ENCODE data around the gene WWC1.

WWC1 gene

DNA sequence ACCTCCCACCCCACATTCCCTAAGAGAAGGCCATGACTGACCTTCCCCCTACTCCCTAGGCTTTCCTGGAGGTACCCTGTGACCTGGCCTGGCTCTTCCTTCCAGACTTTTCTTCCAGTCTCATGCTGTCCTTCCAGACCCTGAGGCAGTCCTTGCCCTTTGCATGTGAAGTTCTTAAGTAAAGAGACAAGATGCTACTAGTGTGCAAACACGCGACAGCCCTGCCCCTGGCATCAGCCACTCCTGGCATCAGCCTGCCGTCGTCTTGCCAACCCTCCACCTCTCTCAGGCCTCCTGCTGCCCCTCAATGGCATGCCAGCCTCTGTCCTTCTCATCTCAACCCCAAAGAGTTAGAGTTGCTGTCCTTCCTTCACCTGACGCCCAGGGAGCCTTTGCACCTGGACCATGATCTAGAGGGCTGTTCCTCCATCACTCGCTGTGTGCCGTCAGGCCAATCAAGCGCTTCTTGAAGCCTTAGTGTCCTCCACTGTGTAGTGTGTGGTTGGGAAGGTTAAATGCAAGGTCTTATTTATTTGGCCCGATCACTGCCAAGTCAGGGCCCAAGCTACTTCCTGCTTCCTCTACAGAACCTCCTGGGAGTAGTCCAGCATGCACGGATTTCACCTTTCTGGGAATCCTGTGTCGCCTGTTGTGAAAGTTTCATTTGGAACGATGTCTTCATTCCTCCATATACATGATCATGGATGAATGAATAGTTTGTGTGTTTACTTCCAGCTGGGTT, 61.9 kb downstream of the WWC1 start:
- no peak overlapping the region for H3K4me3 Mint-ChIP-seq

GRCh38 chr5:168354397-168354796, 63.0 kb downstream of the WWC1 start:
- no peak for DNase-seq
- TF ChIP-seq, protein P1, sequence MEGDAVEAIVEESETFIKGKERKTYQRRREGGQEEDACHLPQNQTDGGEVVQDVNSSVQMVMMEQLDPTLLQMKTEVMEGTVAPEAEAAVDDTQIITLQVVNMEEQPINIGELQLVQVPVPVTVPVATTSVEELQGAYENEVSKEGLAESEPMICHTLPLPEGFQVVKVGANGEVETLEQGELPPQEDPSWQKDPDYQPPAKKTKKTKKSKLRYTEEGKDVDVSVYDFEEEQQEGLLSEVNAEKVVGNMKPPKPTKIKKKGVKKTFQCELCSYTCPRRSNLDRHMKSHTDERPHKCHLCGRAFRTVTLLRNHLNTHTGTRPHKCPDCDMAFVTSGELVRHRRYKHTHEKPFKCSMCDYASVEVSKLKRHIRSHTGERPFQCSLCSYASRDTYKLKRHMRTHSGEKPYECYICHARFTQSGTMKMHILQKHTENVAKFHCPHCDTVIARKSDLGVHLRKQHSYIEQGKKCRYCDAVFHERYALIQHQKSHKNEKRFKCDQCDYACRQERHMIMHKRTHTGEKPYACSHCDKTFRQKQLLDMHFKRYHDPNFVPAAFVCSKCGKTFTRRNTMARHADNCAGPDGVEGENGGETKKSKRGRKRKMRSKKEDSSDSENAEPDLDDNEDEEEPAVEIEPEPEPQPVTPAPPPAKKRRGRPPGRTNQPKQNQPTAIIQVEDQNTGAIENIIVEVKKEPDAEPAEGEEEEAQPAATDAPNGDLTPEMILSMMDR (IDR thresholded peaks at IDR 0.05): no peak
- H3K4me1 Mint-ChIP-seq: peaks cover 29% of the 10 kb centered on the region
- H3K4me3 Mint-ChIP-seq: no peak overlapping the region
- no peaks in the 10 kb centered on the region for H3K36me3 Mint-ChIP-seq (ENCODE audit: low read depth)
- H3K9me3 Mint-ChIP-seq: no peaks in the 10 kb centered on the region
- H3K27me3 Mint-ChIP-seq (ENCODE audit: low read depth, poor library complexity): peaks cover 21% of the 10 kb centered on the region
- H3K27ac Mint-ChIP-seq: no peak overlapping the region

More for the DNA sequence above, 61.9 kb downstream of the WWC1 start:
- H3K27me3 Mint-ChIP-seq (ENCODE audit: low read depth, poor library complexity): peaks cover 19% of the 10 kb centered on the region
- H3K36me3 Mint-ChIP-seq (ENCODE audit: low read depth): no peaks in the 10 kb centered on the region
- TF ChIP-seq, protein P1 (IDR thresholded peaks at IDR 0.05): no peak
- H3K9me3 Mint-ChIP-seq: no peaks in the 10 kb centered on the region
- H3K27ac Mint-ChIP-seq: no peak overlapping the region
- H3K4me1 Mint-ChIP-seq: peaks cover 29% of the 10 kb centered on the region
- DNase-seq: no peak

DNA sequence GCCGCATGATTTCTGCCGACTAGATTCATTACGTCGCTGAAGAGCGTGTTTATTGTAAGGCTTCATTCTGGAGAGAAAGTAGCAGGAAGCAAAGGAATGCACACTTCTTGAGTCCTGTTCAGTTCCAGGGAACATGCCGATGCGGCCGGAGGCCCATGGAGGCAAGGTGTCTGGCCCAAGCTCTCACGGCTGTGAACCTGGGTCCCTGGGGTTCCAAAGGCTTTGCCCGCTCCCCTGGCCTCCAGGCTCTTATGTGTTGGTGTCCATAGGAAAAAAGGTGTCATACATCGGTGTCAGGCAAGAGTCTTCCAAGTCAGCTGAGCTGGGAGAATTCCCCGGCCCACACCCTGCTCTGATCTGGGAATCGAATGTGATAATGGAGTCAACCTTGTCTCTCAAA, 64.7 kb downstream of the WWC1 start:
- no peaks in the 10 kb centered on the region for H3K9me3 Mint-ChIP-seq
- TF ChIP-seq, protein P1 (IDR thresholded peaks at IDR 0.05): no peak
- DNase-seq: no peak
- H3K27me3 Mint-ChIP-seq (ENCODE audit: low read depth, poor library complexity): peaks cover 23% of the 10 kb centered on the region
- peaks cover 29% of the 10 kb centered on the region for H3K4me1 Mint-ChIP-seq
- no peak overlapping the region for H3K4me3 Mint-ChIP-seq
- H3K36me3 Mint-ChIP-seq (ENCODE audit: low read depth): no peaks in the 10 kb centered on the region
- peak overlapping the region; percentile 29 for H3K27ac Mint-ChIP-seq

- Mint-ChIP-seq H3K4me3 (no peak overlapping the region), H3K9me3 (no peaks in the 10 kb centered on the region), H3K27ac (no peak overlapping the region), H3K27me3 (ENCODE audit: low read depth, poor library complexity) (peaks cover 24% of the 10 kb centered on the region), H3K36me3 (ENCODE audit: low read depth) (no peaks in the 10 kb centered on the region), H3K4me1 (peaks cover 29% of the 10 kb centered on the region)
- TF ChIP-seq, protein P1 (IDR thresholded peaks at IDR 0.05): no peak
- no peak for DNase-seq
These were observed 65.1 kb downstream of the WWC1 start for GRCh38 chr5:168356592-168356991.

GRCh38 chr5:168357876-168358275, 66.4 kb downstream of the WWC1 start:
- no peak overlapping the region for H3K27ac Mint-ChIP-seq
- H3K4me3 Mint-ChIP-seq: no peak overlapping the region
- H3K27me3 Mint-ChIP-seq (ENCODE audit: low read depth, poor library complexity): peaks cover 31% of the 10 kb centered on the region
- no peaks in the 10 kb centered on the region for H3K9me3 Mint-ChIP-seq
- no peak for DNase-seq
- no peaks in the 10 kb centered on the region for H3K36me3 Mint-ChIP-seq (ENCODE audit: low read depth)
- TF ChIP-seq, protein P1 (IDR thresholded peaks at IDR 0.05): no peak
- peaks cover 29% of the 10 kb centered on the region for H3K4me1 Mint-ChIP-seq
